Fibroblast of the conjunctiva (primary cell): Measurements from ENCODE around the gene CCDC188.

Source experiments
- DNase-seq: peaks from one replicate; pipeline ENCODE4 v3.0.0-alpha.2; 2010; ENCODE audit warnings: low read depth

CCDC188 gene

DNA sequence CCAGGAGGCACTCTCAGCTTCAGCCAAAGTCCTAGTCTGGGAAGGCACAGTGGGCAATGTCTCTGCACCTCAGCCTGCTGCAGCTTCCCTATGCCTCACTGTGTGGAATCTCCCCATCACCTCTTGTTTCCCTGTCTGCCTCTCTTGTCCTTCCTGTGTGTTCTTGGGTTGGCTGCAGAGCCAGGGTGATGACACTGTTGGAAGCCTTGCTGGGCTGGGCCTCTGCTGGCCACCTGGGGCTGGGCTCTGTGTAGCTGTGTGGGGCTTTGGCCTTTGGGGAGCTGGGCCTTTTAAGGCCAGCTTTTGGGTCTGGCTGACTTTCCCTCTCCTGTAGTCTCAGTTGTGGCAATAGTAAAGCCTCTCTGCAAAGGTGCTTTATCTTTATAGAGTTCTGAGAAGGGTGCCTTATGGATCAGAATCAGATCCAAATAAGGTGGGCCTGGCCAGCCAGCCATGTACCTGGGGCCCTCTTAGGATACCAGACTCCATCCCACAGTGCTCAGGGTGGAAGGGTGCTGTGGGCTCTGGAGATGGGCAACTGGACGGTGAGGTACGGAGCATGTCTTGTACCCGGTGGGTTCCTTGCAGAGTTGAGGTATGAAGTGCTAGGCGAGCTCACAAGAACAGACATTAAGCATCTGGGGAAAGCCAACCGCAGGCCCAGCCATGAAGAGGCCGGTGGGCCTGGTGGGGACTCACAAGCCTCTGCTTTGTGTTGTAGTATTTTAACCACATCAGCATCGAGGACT, 45.2 kb downstream of the CCDC188 start:
- DNase-seq = no peak

DNA sequence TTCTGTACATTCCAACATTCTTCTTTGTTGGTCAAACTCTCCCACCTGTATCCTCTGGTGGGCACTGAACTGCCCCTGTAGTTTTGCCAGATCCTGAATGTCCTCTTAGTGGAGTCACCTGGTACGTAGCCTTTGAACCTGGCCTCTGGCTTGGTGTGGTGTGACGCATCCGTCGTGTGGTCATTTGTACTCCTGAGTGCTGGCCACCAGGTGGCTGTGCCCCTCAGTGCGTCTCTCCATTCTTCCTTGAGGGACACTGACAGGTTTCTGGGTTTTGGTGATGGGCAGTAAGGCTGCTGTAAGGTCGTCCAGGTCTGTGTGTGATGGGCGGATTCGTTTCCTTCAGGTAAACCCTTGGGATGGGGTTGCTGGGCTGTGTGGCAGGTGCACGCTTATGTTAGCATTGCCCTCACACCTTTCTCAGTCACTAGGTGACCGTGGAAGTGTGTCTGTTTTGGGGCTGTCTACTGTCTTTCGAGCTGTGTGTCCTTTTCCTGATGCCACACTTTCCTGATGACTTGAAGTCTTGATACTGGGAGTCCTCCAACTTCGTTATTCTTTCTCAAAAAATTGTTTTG, 48.6 kb downstream of the CCDC188 start:
- DNase-seq = no peak

DNA sequence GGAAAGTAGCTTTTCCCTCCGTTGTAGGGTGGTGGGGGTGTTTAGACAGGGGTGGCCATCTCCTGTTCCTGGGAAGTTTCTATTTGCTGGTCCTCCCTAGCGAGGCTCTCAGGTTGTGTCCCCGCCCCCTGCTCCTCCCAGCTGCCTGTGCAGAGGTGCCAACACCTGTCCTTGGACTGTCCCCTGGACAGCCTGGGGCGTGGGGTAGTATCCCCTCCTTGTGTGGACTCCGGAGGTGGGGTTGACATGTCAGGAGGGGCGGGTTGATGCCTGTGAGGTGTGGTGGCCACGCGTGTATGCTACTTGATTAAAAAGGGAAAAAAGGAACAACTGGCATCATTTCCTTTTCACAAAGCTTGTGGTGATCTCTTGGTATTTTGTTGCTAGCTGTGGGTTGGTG, 49.2 kb downstream of the CCDC188 start:
- DNase-seq = no peak

DNA sequence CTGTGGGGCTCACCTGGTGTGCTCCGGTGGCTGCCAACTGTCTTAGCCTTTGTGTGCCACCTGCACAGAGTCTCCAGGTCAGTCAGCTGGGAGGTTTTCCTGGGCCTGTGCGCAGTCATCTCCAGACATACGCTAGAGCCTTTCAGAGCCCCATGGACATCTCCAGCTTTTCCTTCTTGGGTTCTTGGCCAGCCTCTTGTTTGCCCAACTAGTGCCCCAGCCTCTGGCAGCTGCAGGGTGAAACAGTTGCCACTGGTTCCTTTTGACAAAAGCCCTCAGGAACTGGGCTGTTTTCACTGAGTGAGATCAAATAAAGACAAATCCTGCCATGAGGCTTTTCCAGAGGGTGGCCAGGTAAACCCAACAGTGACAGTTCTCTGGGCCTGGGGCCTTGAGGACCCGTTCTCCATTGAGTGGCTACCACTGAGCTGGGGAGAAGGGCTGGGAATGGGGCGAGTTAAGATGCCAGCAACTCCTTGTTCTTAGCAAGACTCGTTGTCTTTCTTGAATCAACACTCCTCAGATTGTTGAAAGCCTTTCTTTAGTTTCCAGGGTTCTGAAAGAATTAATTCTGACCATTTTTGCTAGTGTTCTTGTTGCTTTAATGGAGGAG, 51.6 kb downstream of the CCDC188 start:
- no peak for DNase-seq
